NCI-H226 (cell line): ENCODE results near the gene OGFR.

Source experiments
- DNase-seq: peaks from one replicate; pipeline ENCODE4 v3.0.0-alpha.2; 2015

OGFR gene, protein sequence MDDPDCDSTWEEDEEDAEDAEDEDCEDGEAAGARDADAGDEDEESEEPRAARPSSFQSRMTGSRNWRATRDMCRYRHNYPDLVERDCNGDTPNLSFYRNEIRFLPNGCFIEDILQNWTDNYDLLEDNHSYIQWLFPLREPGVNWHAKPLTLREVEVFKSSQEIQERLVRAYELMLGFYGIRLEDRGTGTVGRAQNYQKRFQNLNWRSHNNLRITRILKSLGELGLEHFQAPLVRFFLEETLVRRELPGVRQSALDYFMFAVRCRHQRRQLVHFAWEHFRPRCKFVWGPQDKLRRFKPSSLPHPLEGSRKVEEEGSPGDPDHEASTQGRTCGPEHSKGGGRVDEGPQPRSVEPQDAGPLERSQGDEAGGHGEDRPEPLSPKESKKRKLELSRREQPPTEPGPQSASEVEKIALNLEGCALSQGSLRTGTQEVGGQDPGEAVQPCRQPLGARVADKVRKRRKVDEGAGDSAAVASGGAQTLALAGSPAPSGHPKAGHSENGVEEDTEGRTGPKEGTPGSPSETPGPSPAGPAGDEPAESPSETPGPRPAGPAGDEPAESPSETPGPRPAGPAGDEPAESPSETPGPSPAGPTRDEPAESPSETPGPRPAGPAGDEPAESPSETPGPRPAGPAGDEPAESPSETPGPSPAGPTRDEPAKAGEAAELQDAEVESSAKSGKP

DNA sequence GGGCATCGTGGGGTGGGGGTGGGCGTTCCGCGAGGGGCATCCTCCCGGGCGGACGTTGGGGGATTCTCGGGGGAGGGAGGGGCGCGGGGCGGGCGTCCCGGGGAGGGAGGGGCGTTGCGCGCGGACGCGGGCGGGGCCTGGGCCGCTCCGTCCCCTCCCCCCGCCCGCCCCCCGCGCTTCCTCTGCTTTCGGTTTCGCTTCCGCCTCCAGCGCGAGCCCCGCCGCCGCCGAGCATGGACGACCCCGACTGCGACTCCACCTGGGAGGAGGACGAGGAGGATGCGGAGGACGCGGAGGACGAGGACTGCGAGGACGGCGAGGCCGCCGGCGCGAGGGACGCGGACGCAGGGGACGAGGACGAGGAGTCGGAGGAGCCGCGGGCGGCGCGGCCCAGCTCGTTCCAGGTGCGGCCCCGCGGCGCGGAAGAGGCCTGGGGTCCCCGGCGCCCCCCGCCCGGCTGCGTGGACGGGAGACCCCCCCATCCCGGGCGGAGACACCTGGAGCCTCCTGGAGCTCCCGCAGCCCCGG, at the start of gene OGFR:
TSS of gene OGFR (plus strand) at position 209 of the 528 bp plus-strand sequence. CDS start at position 234, 25 bp downstream.
- peak; percentile 43 for DNase-seq

DNA sequence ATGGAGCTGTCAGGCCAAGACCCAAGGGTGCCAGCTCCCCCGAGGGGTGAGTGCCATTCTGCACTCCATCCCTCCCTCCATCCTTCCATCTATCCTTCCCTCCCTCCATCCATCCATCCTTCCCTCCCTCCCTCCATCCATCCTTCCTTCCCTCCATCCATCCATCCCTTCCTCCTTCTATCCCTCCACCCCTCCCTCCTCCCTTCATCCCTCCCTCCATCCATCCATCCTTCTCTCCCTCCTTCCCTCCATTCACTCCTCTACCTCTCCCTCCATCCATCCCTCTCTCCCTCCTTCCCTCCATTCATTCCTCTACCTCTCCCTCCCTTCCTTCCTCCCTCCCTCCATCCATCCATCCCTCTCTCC, 49.7 kb upstream of the OGFR start:
- no peak for DNase-seq

- no peak for DNase-seq
Observed at GRCh38 chr20:62755817-62756724, 48.6 kb upstream of the OGFR start.

DNA sequence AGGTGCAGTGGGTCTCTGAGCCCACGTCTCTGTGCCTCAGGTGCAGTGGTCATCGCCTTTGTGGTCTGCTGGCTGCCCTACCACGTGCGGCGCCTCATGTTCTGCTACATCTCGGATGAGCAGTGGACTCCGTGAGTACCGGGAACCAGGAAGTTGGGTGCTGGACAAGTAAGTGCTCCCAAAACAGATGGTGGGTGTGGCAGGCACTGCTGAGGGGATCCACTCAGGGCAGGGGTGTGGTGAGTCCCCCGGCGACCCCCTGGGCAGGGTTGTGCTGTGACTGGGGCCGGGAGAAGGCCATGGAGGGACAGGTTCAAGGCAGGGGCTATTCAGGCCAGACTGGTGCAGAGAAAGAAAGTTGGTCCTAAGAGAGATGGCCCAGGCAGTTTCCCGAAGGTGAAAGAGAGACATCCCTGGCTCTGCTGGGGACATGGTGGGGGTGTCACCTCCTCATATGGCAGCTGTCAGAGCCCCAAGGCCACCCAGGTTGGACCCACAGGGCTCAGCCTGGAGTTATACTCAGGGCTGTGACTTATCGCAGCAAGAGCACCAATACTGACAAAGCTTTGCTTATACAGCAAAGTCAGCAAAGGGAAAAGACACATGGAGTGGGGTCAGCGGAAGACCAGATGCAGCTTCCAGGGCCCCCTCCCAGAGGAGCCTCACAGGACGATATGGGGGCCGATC, 46.3 kb upstream of the OGFR start:
- DNase-seq: no peak

DNA sequence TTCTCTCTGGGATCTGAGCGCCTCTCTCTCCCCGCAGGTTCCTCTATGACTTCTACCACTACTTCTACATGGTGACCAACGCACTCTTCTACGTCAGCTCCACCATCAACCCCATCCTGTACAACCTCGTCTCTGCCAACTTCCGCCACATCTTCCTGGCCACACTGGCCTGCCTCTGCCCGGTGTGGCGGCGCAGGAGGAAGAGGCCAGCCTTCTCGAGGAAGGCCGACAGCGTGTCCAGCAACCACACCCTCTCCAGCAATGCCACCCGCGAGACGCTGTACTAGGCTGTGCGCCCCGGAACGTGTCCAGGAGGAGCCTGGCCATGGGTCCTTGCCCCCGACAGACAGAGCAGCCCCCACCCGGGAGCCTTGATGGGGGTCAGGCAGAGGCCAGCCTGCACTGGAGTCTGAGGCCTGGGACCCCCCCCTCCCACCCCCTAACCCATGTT, 44.6 kb upstream of the OGFR start:
- DNase-seq: no peak

GRCh38 chr20:62760471-62760855, 44.2 kb upstream of the OGFR start:
- DNase-seq: no peak

GRCh38 chr20:62760856-62761758, 43.5 kb upstream of the OGFR start:
- no peak for DNase-seq

DNA sequence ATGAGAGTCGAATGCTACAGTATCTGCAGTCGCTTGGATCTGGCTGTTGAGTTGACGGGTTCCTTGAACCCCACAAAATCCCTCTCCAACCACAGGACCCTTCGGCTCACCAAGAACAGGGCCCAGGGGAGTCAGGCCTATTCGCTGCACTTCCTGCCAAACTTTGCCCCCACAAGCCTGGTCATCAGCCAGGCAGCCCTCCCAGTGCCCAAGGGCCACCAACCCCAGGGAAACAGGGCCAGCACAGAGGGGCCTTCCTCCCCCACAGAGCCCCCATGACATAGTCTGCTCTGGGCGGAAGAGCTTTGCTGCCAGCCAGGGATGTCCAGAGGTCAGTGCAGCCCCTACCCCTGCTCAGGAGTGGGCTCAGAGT, 42.9 kb upstream of the OGFR start:
- DNase-seq: no peak

GRCh38 chr20:62762376-62762775, 42.3 kb upstream of the OGFR start:
- DNase-seq: no peak

- DNase-seq: no peak
Observed at GRCh38 chr20:62762801-62763368, 41.8 kb upstream of the OGFR start.

GRCh38 chr20:62763404-62763803, 41.2 kb upstream of the OGFR start:
- DNase-seq: no peak

DNA sequence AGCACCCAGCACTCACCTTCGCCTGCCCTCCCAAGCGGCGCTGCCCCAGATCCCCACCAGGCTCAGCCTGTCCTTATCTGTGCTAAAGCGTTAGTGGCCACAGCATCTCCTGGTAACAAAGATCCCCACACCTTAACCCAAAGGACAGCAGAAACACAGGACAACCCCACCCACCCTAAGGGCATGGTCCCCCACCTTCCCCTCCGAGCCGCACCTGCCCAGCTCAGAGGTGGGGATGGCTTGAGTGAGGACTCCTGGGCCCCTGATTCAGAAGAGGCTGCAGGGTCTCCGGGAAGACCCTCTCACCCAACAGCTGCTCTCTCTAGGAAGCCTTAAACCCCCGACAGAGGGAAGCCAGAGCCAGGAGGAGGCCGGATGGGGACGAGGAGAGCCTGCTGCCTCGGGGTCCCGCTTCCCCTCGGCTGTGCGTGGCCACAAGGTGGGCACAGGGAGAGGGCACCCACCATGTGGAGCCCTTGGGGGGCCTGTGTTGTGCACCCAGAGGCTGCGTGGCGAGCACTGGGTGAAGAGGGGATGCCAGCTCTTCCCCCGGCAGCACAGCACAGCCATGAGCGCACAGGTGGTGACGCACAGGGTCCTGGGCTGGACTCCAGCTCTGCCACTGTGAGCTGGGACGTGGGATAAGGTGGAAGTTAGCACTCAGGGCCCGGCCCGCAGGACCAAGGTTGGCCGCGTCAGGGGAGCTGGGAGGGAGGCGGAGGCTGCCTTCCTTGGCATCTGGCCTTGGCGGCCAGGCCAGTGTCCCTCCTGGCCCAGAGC, 40.3 kb upstream of the OGFR start:
- DNase-seq: no peak

- DNase-seq: no peak
Observed at GRCh38 chr20:62765021-62765420, 39.6 kb upstream of the OGFR start.

GRCh38 chr20:62765432-62766070, 39.1 kb upstream of the OGFR start:
- DNase-seq: no peak

GRCh38 chr20:62766071-62766450, 38.6 kb upstream of the OGFR start:
- no peak for DNase-seq

DNA sequence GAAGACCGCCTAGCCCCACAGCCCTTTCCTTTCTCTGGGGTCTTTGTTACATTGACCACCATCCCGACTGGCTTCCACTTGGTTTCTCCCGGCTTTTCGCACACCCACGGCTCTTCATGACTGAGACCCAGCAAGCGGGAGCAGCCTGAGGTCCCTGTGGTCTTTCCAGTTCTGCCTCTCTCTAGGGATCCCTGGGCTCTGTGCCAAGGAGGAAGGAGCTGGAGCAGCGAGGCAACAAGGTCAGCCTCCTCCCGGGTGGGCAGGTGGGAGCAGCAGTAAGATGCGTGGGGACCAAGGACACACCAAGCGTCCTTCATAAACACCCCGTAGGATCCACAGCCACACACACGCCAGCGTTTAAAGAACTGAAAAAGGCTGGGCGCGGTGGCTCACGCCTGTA, 37.9 kb upstream of the OGFR start:
- no peak for DNase-seq

DNA sequence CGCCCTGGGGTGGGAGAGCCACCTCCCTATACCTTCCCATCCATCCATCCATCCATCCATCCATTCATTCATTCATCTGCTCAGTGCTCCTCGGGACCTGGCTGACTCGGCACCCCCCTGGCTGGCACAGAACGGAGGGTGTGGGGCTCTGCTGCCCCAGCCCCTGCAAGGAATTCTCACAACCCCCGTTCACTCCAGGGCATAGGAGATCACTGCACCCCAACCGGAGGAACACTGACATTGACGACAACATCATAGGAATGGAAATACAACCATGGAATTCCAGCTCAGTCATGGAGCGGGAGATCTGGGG, 36.4 kb upstream of the OGFR start:
- DNase-seq: no peak

GRCh38 chr20:62768551-62769287, 35.9 kb upstream of the OGFR start:
- DNase-seq: peak; percentile 86
